ENCODE data around the gene NELL1. TPM values are rescaled to one million over a fixed set of nuclear protein-coding genes. Genes with fewer than 3 reads are reported as not detected.

NELL1 gene
- total and polyA plus RNA-seq, 7 donors, result 0.34 to 1.1 (median 0.62) TPM; not detected in 3

- no peak for DNase-seq
- no peaks in the 10 kb centered on the region for H3K4me1 ChIP-seq
- no peaks in the 10 kb centered on the region for H3K27me3 ChIP-seq
- H3K4me3 ChIP-seq, result no peak overlapping the region
- intact Hi-C loops (cut with DNase I), result no loop called here
- H3K9me3 ChIP-seq, result no peaks in the 10 kb centered on the region
- TF ChIP-seq POLR2AphosphoS5 (IDR thresholded peaks at IDR 0.05) (no peak), POLR2A (IDR thresholded peaks at IDR 0.05) (no peak), EP300 (IDR thresholded peaks at IDR 0.05) (no peak), CTCF (IDR thresholded peaks at IDR 0.05) (no peak)
- H3K27ac ChIP-seq, result no peak overlapping the region
- WGBS, 2 donors, result 81 to 86% methylated on average over 2 of the region's 2 CpGs
- no peaks in the 10 kb centered on the region for H3K36me3 ChIP-seq
These were observed 626.1 kb downstream of the NELL1 start for GRCh38 chr11:21295508-21295907.

GRCh38 chr11:21301981-21302380 lies 632.6 kb downstream of the NELL1 start:
- no peaks in the 10 kb centered on the region for H3K27me3 ChIP-seq
- no peak overlapping the region for H3K27ac ChIP-seq
- H3K4me1 ChIP-seq, result no peaks in the 10 kb centered on the region
- DNase-seq, result no peak
- H3K9me3 ChIP-seq, result no peaks in the 10 kb centered on the region
- no peaks in the 10 kb centered on the region for H3K36me3 ChIP-seq
- intact Hi-C loops (cut with DNase I), result no loop called here
- H3K4me3 ChIP-seq, result no peak overlapping the region
- 72 to 78% methylated on average over 1 of the region's 1 CpG for WGBS, 2 donors
- TF ChIP-seq EP300 (IDR thresholded peaks at IDR 0.05), result no peak
- no peak for TF ChIP-seq POLR2AphosphoS5 (IDR thresholded peaks at IDR 0.05)
- TF ChIP-seq POLR2A (IDR thresholded peaks at IDR 0.05), result no peak
- TF ChIP-seq CTCF (IDR thresholded peaks at IDR 0.05), result no peak

GRCh38 chr11:21306739-21307358 lies 637.5 kb downstream of the NELL1 start:
- intact Hi-C loops (cut with DNase I), result no loop called here
- Histone ChIP-seq H3K36me3 (no peaks in the 10 kb centered on the region), H3K4me1 (no peaks in the 10 kb centered on the region), H3K27ac (no peak overlapping the region), H3K27me3 (no peaks in the 10 kb centered on the region), H3K9me3 (no peaks in the 10 kb centered on the region), H3K4me3 (no peak overlapping the region)
- TF ChIP-seq CTCF (IDR thresholded peaks at IDR 0.05) (no peak), POLR2A (IDR thresholded peaks at IDR 0.05) (no peak), POLR2AphosphoS5 (IDR thresholded peaks at IDR 0.05) (no peak), EP300 (IDR thresholded peaks at IDR 0.05) (no peak)
- WGBS, 2 donors, result 77 to 79% methylated on average over 4 of the region's 4 CpGs
- DNase-seq, result no peak

- Histone ChIP-seq H3K9me3 (no peaks in the 10 kb centered on the region), H3K27ac (no peak overlapping the region), H3K36me3 (no peaks in the 10 kb centered on the region), H3K4me1 (no peaks in the 10 kb centered on the region), H3K27me3 (no peaks in the 10 kb centered on the region), H3K4me3 (no peak overlapping the region)
- no peak for TF ChIP-seq POLR2A (IDR thresholded peaks at IDR 0.05)
- no peak for TF ChIP-seq CTCF (IDR thresholded peaks at IDR 0.05)
- no peak for TF ChIP-seq POLR2AphosphoS5 (IDR thresholded peaks at IDR 0.05)
- TF ChIP-seq EP300 (IDR thresholded peaks at IDR 0.05), result no peak
- no peak for DNase-seq
- WGBS, 2 donors, result 69 to 78% methylated on average over 4 of the region's 4 CpGs
- intact Hi-C loops (cut with DNase I), result no loop called here
These were observed 638.5 kb downstream of the NELL1 start for GRCh38 chr11:21307874-21308273.

GRCh38 chr11:21316591-21316990 lies 647.2 kb downstream of the NELL1 start:
- Histone ChIP-seq H3K4me3 (no peak overlapping the region), H3K27me3 (no peaks in the 10 kb centered on the region), H3K27ac (no peak overlapping the region), H3K36me3 (no peaks in the 10 kb centered on the region), H3K4me1 (no peaks in the 10 kb centered on the region), H3K9me3 (no peaks in the 10 kb centered on the region)
- DNase-seq, result no peak
- TF ChIP-seq CTCF (IDR thresholded peaks at IDR 0.05) (no peak), POLR2A (IDR thresholded peaks at IDR 0.05) (no peak), POLR2AphosphoS5 (IDR thresholded peaks at IDR 0.05) (no peak), EP300 (IDR thresholded peaks at IDR 0.05) (no peak)
- intact Hi-C loops (cut with DNase I), result no loop called here
- 0 to 23% methylated on average over 1 of the region's 1 CpG for WGBS, 2 donors
